T-helper 22 cell (primary cell): Measurements from ENCODE around the gene PCGF1.
"Not testable (repeated sequence)": the region's sequence is repeated elsewhere in the genome, so short reads cannot be mapped to it uniquely, and the experiment has no call there.

ENCODE experiments used
- DNase-seq: peaks from one replicate; pipeline ENCODE4 v3.0.0-alpha.2; 2020; ENCODE audit warnings: low read depth

The PCGF1 gene

DNA sequence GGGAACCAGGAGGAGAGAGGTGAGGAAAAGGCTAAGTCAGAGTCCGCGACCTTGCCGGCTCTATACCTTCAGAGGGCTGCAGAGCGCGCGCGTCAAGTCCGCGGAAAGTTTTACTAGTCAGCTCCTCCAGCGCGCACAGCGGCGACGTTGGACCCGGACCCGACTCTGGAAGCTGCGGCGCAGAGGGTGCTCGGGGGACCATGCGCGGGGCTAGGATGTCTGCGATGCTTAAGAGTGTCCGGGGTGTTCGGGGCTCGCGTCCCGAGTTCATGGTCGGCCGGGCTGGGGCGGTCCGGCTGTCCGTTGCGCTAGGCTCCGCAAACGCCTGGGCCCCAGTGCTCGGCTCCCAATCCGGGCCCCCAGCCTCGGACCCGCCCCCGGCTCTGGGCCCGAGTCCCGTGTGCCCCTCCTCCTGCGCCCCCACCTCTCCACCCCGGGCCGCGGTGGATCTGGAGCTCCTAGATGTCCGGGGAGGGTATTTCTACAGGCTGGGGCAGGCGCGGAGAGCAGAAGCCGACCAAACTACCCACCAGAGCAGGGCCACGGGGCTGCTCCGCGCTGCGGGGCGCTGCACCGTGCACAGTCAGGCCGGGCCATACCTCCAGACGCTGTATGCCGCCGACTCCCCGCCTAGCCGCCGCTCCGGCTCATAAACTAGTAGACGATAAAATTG lies 8.1 kb downstream of the PCGF1 start, which contains the start of gene LBX2:
Gene LBX2 (minus strand): TSS at position 337 of the 673 bp plus-strand sequence. CDS start 66 bp downstream, at position 271.
- DNase-seq = no peak

DNA sequence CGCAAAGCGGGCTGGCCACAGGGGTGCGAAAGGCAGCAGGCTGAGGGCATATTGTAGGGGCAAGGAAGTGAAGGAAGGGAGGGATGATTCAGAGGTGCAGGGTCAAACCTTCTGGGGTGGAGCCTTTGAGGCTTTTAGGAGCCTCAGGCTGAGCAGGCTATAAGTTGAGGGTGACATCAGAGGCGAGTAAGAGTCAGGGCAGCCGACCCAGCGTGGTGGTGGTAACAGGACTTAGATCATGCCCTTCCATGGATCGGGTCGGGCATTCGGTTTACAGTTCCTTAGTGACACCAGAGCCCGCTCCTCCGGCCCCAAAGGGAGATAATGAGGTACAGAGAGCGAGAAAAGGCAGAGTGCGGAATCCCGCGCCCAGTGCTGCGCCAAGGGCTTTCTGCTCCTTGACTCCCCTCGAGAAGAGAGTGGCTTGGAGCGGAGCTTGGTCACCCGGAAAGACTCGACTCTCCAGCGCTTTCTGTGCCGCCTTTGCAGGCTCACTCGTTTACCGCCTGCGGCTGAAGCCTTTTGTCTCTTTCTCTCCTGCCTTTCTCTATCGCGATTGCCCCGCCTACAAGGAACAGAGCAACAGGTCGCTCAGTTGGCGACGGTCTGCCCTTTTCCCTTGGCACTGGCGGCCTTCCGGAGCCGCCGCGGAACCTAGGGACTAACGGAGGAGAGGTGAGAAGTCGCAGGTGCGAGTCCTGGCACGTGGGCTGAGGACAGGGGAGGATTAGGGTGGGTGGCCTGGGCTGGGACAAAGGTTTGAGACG lies 8.8 kb downstream of the PCGF1 start:
- DNase-seq = no peak

DNA sequence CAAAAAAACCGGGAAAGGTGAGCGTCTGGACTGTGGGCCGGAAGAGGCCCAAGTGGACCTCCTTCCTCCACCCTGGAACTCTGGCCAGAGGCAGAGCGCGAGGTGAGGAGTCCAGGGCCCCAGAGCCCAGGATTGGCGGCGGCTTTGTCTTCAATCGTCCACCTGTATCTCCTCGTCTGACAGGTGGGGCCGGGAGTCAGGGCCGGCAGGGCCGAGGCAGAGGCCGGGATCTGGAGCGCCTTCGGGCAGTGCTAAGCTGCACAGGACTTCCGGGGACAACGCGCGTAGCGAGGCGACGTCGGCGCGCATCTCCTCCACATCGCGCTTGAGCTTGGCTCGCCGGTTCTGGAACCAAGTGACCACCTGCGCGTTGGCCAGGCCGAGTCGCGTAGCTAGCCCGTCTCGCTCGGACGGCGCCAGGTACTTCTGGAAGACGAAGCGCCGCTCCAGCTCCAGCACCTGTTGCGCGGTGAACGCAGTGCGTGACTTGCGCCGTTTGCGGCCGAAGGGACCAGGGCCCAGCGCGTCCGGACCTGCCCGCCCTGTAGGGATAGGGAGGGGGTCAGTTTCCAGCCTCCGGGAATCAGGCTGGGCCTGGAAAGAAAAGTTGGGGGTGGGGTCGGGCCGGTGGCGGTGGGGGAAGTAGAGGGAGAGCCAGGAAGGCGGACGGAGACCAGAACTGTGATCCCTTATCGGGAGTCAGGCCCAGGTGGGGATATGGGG lies 9.6 kb downstream of the PCGF1 start:
- no peak for DNase-seq

DNA sequence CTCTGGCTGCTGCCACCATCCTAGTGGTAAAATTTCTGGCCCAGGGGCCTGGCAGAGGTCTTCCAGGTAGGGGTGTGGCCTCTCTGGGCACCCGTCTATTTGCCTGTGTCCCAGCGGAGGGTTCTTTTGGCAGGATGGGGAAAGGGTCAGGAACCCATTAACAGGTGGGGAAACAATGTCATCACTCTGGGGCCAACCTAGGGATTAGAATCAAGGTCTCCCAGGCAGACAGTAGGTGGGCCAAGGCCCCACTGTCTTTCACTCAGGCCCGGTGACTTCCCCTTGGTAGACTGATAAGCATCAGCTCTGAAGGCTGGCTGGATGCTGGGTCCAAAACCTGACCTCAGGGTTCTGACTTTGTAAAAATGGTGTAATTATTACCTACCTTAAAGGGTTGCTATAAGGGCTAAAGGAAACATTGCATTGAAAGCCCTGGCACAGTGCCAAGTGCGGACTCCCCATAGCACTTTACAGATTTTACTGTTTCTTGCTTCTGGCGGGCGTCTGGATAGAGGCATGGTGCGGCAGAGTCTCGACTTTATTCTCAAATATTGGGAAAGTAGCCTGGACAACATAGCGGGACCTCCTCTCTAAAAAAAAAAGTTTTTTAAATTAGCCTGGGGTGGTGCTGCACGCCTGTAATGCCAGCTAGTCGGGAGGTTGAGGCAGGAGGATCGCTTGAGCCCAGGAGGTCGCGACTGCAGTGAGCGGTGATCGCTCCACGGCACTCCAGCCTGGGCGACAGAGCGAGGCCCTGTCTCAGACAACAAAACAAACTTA lies 10.3 kb downstream of the PCGF1 start:
- no peak for DNase-seq

DNA sequence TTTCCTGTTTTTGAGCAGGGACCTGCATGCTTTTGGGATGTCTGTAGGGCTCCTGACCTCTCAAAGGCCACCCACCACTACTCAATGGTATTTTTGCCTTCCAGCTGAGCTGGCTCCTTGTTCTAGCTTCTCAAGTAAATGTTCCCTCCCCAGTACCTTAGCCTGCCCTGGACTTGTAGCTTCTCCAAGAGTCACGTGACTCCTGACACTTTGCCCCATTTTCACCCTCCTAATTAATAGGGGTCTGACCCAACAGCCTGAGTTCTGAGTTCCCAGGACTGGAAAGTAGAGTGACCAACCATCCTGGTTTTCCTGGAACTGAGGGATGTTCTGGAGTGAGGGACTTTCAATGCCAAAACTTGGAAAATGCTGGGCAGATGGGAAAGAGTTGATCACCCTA lies 12.1 kb downstream of the PCGF1 start:
- DNase-seq = no peak

DNA sequence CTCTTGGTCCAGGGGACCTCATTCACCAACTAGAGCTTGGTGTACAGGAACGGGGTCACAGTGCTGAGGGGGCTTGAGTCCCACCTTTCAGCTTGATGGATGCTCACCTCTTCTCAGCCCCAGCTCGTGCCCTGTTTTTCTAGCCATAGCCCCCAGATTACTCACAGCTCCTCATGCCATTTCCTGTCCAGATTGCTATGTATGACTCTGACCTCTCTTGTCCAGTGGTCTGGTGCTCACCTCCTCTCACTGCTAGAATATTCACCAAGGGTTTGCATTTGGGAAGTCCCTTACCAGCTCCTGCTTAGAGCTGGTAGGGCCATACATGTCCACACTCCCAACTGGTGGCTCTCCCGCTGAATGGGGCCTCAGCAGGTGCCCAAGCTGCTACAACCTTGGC lies 13.9 kb downstream of the PCGF1 start:
- no peak for DNase-seq

DNA sequence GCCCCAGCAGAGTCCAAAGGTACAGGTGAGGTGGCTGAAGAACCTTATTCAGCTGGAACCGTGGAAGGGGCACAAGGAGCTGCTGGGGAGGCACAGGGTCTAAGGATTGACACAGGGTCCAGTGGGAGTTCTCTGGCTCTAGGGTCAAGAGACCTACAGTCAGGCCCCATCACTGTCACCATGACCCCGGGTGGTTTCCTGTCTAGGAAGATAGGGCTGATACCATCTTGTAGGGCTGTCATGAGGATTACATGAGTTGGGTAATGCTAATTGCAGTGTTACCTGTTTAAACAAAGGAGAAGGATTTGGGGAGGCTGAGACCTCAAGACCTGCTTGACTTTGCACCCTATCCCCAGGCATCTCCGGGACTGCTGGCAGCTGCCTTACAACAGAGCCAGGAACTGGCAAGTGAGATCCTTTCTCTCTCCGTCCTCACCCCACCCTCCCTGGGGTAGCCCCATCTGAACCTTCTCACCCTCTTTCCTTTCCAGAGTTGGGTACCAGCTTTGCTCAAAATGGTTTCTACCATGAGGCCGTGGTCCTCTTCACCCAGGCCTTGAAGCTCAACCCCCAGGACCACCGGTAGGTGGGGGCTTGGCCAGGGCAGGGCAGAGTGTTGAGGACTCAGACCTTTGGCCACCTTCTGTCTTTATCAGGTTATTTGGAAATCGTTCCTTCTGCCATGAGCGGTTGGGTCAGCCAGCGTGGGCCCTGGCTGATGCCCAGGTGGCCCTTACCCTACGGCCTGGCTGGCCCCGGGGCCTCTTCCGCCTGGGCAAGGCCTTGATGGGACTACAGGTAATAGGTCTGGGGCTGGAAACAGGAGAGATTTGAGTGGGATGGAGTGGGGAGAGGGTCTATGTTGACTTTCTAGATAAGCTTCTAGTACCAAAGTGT lies 15.6 kb downstream of the PCGF1 start:
- DNase-seq = no peak

DNA sequence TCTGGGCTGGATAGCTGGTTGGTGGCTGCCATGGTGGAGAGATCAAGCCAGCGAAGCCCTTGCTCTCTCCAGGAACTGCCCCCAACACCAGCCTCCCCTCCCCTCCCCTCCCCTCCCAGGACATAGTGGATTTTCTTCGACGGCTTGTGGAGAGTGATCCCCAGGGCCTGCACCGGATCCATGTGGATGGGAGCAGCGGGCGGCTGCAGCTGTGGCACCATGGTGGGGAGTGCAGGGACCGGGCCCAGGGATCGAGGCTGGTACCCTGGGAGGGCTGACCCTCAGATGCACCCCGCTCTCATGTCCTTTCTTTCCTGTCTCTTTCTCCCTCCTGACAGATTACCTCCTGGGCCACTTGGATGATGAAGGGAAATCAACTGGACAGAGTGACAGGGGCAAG lies 17.6 kb downstream of the PCGF1 start:
- no peak for DNase-seq

DNA sequence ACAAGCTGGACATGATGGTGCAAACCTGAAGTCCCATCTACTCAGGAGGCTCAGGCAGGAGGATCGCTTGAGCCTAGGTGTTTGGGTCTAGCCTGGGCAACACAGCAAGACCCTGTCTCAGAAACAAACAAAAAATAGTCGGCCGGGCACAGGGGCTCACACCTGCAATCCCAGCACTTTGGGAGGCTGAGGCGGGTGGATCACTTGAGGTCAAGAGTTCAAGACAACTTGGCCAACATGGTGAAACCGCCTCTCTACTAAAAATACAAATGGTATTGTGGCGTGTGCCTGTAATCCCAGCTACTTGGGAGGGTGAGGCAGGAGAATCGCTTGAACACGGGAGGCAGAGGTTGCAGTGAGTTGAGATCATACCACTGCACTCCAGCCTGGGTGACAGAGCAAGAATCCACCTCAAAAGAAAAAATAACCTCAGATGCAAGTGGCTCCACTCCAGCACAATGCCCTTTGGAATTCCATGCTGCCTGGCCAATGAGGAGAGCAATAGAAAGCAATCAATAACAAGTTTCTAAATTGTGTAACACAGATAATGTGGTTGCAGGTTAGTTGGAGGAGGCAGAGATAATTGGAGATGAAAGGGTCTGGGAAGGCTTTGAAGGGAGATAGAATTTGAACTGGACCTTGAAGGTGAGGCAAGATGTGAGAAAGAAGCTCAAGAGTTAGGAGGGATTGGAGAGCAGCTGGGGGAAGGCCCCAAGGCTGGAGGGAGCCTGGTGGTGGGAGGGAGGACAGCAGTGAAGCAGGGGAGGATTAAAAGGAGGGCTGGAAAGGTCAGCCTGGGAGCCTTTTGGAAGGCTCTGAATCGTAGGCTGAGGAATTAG lies 18.6 kb downstream of the PCGF1 start:
- no peak for DNase-seq

DNA sequence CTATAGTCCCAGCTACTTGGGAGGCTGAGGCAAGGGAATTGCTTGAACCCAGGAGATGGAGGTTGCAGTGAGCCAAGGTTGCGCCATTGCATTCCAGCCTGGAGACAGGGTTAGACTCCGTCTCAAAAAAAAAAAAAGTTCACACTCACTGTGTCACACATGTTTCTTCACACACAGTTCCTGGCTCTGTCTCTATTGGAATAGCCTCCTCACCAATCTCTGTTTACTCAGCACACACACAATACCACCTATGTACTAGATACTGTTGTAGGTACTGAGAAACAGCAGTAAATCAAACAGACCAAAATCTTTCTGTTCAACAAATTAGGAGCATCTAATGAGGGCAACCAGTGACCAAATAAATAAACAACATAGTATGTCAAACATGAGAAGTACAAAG lies 21.4 kb downstream of the PCGF1 start:
- no peak for DNase-seq

DNA sequence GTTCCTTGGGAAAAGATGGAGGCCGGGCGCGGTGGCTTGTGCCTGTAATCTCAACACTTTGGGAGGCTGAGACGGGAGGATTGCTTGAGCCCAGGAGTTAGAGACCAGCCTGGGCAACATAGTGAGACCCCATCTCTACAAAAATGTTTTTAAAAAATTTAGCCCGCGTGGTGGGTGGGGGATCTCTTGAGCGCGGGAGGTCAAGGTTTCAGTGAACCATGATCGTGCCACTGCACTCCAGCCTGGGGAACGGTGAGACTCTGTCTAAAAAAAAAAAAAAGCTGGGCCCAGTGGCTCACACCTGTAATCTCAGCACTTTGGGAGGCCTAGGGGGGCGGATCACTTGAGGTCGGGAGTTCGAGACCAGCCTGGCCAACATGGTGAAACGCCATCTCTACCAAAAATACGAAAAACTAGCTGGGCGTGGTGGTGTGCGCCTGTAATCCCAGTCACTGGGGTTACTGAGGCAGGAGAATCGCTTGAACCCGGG lies 23.8 kb downstream of the PCGF1 start:
- not testable (repeated sequence) for DNase-seq

DNA sequence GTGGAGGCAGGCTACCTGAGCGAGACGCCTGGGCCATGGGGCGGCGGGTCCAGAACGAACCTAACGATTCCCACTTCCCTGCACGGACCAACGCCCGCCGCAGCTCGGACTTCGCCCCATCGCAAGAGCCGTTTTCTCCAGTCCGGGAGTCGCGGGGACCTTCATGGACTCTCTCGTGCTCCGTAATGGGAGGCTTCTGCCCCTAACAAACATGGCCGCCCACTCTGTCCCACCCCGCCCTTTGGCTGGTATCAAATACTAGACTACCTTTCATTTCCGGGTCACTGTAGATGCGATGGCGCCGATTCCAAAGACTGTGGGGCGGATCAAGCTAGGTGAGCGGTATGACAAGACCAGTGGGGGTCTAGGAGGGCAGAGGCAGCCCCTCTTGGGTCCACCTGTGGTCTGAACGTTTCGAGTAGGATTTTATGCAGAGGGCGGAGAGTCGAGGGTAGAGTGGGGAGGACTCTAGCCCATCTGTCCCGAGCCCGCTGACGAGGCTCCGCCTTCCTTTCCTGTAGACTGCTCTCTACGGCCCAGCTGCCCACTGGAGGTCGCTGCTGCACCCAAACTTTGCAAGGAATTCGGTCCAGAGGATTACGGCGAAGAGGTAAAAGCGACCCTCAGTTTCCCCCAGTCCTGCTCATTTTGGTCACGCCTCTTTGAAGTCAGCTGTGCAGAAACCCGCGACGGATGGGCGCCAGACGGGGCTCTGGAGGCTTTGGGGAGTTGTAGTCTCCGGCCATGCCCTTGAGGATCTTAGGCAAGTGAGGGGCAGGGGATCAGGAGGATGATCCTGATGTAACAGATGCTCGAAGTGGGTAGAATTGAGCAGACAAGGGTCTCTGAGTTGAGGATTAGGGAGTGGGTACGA lies 24.5 kb downstream of the PCGF1 start, which contains the start of the genes CCDC142 and TTC31:
Gene CCDC142 (minus strand): TSS at position 198 of the 874 bp plus-strand sequence. CDS start 161 bp downstream, at position 37.
Gene TTC31 (plus strand): TSS at position 281 of the 874 bp plus-strand sequence. CDS start 15 bp downstream, at position 296.
- DNase-seq = peak; percentile 89

DNA sequence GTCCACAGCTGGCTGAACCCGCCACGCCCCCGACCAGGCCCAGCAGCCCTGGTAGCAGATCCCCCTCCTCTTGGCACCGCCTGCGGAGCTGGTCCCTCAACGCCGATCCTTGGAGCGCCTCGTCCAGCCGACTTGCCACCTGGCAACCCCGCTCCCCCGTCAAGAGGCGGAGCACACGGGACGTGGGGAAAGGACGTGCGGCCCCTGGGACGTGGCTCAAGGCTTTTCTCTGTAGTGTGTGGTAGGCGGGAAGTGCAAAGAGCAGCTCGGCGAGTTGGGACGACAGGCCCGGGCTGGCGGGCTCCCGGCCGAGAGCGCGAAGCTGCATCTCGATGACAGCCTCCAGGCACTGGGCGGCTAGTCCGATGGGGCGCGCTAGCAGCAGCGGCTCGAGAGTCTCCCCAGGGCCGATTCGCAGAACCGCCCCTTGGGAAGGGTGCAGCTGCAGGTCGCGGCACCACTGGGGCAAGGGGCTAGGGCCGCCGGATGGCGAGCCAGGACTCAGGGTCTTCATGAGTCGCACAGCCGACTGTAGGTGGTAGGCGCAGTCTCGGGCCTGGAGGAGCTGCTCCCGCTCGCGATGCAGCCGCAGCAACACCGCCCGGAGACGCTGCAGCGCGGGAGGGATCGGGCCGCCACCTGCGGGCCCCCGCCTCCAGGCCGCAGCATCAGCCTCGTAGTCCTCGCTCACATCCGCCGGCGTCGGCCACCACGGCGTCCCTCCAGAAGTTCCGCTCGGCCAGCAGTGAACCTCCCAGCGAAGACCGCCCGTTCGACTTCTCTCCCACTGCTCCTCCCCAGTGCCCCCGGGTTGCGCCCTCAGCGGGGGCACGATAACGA lies 25.3 kb downstream of the PCGF1 start:
- peak; percentile 37 for DNase-seq

DNA sequence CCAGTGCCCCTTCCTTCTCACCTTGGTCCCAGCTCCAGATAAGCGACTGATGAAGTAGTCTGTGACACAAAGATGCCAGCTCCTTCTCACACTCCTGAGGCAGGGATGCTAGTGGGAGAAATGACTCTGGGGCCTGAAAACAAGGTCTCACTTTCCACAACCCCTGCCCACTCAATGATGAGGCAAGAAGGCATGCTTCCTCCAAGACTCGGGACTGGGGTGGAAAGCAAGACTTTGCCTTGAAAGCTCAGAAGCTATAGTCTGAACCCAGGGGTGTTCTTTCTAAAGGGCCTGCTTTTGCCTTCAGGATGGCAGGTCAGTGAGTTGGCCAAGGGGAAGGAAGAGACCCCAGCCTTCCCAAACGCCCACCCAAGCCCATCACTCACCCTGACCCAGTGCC lies 26.1 kb downstream of the PCGF1 start:
- no peak for DNase-seq

DNA sequence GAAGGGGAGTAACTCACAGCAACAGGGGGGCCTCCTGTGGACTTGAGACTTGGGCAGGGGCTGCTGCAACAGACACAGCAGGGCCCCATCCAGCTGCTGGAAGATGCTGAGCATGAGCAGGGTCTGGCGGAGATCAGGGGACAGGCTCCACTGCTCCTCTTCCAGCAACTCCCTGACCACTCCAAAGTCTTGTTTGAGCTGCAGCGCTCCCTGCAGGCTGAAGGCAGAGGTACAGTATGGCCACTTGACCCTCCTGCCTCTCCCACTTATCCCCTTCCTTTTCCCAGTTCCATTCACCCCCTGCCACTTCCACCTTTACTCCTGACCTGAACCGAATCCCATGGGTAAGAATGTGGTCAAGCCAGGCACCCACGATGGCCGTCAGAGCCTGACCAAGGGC lies 32.6 kb downstream of the PCGF1 start:
- DNase-seq = no peak

DNA sequence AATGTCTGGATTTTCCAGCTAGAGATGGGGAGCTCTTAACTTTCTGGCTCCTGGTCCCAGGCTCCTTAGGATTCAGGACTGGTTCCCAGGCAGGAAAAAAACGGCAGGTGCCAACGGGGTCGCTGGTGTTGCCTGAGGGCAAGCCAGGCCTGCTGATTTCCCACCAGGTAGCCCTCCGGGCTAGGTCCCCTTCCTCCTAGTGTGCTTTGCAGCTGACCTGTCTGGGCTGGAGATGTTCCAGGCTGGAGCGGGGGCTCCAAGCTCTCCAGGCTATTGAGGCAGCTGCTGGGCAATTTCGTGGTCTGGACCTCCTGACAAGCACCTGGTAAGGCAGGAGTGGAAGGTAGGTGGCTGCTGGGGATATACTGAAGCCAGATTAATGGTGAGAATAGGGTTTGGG lies 33.0 kb downstream of the PCGF1 start:
- no peak for DNase-seq

DNA sequence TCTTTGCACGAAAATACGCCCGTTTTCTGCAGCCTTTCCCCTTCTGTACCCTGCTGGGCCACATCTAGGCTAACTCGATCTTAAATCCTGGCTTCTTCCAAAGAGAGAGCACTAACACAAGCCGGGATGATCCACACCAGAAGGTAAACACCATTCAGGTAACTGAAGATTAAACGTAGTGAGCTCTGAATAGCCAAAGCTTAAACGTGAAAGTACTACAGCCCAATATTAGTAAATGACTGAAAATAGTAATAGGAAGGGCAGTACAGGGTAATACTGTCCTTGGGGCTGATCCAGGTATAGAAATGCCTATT lies 34.6 kb downstream of the PCGF1 start:
- DNase-seq = no peak
